K562 (cell line): ENCODE results near the gene GALNS.

Experiments used
- BHLHE40 ChIP-seq: IDR thresholded peaks from 2 replicates; pipeline ENCODE4 v1.6.1; 2011; ENCODE audit warnings: low read length, improper control_type of control experiment
- BRD4 ChIP-seq: fragments of 200-600 bp; sonication (generic); IDR thresholded peaks from 2 replicates; pipeline ENCODE4 v1.6.1; 2017; ENCODE audit warnings: inconsistent platforms
- CTCF ChIP-seq, 3 experiments: IDR thresholded peaks in 2 of 3; conservative IDR thresholded peaks in 1 of 3; 2 replicates each; pipeline ENCODE4 v1.5.1; 2011 to 2012; ENCODE audit warnings: low read length in 3 of 3, mild to moderate bottlenecking in 3 of 3, control low read depth in 2 of 3, improper control_type of control experiment in 1 of 3, inconsistent platforms in 1 of 3, low read depth in 1 of 3, mixed read lengths in 1 of 3, moderate library complexity in 1 of 3; ENCODE audit not compliant: insufficient read depth in 2 of 3
- CXXC5 ChIP-seq: fragments of 250-450 bp; sonication (Bioruptor Pico); IDR thresholded peaks from 2 replicates; pipeline ENCODE4 v1.8.0; 2022; ENCODE audit warnings: inconsistent platforms, mild to moderate bottlenecking, moderate library complexity
- MLLT1 ChIP-seq, 2 experiments: fragments of 450-650 bp; IDR thresholded peaks; 2 replicates each; pipeline ENCODE4 v1.6.1; 2016
- POLR2A ChIP-seq: fragments of 450-650 bp; conservative IDR thresholded peaks from 2 replicates; pipeline ENCODE4 v1.6.1; 2016
- TBP ChIP-seq: optimal IDR thresholded peaks from 2 replicates; pipeline ENCODE3; 2011; ENCODE audit warnings: low read depth, low read length, improper control_type of control experiment
- ZC3H4 ChIP-seq: sonication (generic); formaldehyde crosslinking; IDR thresholded peaks from 2 replicates; pipeline ENCODE4 v1.9.0; 2021; ENCODE audit warnings: missing genetic modification reagents, borderline replicate concordance
- ZFPM2 ChIP-seq: fragments of 250-450 bp; sonication (Bioruptor Pico); IDR thresholded peaks from 2 replicates; pipeline ENCODE4 v1.5.1; 2022; ENCODE audit warnings: mild to moderate bottlenecking
- ZNF253 ChIP-seq: fragments of 250-450 bp; sonication (Bioruptor Pico); conservative IDR thresholded peaks from 2 replicates; pipeline ENCODE4 v1.6.1; 2021; ENCODE audit warnings: mild to moderate bottlenecking
- ZNF785 ChIP-seq: fragments of 250-450 bp; sonication (Bioruptor Pico); IDR thresholded peaks from 2 replicates; pipeline ENCODE4 v1.4.0; 2020; ENCODE audit warnings: mild to moderate bottlenecking
- TF ChIP-seq, protein P1 (sequence below): sonication (generic); formaldehyde crosslinking; IDR thresholded peaks from 2 replicates; pipeline ENCODE4 v1.8.1; 2023; ENCODE audit warnings: mild to moderate bottlenecking, missing genetic modification reagents, moderate library complexity

DNA sequence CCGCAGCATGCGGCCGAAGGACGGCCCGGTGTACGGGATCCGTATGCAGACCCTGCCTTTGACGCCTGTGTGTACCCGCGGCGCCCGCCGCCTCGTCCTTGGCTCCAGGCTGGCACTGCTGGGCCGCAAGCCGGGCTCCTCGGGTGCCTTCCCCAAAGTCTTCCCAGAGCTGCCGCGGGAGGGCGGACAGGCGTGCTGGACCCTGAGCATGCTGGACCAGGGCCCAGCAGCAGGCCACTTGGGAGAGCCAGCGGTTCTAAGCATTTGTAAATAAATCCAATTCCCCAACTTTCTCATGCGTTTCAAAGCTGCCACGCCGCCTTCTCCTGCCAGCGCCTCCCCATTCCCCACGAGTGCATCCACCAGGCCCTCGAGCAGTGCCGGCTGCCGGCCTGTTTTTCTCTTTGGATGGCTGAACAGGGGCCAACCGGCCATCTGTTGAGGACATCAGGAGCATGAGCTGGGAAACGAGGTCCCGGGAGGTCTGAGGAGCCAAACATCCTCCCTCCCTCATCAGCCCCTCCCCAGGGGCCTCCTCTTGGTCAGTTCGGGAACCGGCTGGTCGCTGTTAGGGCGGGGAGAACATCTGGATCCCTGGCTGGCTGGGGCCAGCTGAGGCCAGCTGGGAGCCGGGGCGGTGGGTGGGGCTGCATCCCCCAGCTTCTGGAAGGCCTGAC is 30.2 kb upstream of the GALNS start:
- TF ChIP-seq POLR2A (no peak), ZNF785 (CRISPR knock-in tag) (no peak), ZC3H4 (no peak), CTCF (IDR thresholded peaks at IDR 0.05 in 2 of 3, conservative IDR thresholded peaks at IDR 0.05 in 1 of 3; ENCODE audit: insufficient read depth in 2 of 3, low read depth in 1 of 3, low read length in 3 of 3) (no peak), BRD4 (no peak), ZFPM2 (CRISPR knock-in tag) (no peak), CXXC5 (CRISPR knock-in tag) (no peak), TBP (no peak), MLLT1 (IDR thresholded peaks at IDR 0.05) (no peak), BHLHE40 (no peak), ZNF253 (no peak)
- TF ChIP-seq, protein P1, sequence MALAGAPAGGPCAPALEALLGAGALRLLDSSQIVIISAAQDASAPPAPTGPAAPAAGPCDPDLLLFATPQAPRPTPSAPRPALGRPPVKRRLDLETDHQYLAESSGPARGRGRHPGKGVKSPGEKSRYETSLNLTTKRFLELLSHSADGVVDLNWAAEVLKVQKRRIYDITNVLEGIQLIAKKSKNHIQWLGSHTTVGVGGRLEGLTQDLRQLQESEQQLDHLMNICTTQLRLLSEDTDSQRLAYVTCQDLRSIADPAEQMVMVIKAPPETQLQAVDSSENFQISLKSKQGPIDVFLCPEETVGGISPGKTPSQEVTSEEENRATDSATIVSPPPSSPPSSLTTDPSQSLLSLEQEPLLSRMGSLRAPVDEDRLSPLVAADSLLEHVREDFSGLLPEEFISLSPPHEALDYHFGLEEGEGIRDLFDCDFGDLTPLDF (CRISPR knock-in tag), result no peak
